Mesodermal cell (in vitro differentiated cells): ENCODE measurements around the gene SALL1.

ENCODE experiments used
- H3K27ac ChIP-seq: 2 replicates; pipeline ENCODE4 v1.7.0; 2013; ENCODE audit warnings: mild to moderate bottlenecking, low read depth, low read length, moderate library complexity; ENCODE audit not compliant: severe bottlenecking
- H3K36me3 ChIP-seq: 2 replicates; pipeline ENCODE4 v1.7.1; 2013; ENCODE audit warnings: mild to moderate bottlenecking, low read length, moderate library complexity; ENCODE audit not compliant: control insufficient read depth, insufficient read depth
- H3K4me1 ChIP-seq: one replicate; pipeline ENCODE4 v1.7.1; 2013; ENCODE audit warnings: mild to moderate bottlenecking, low read length; ENCODE audit not compliant: insufficient read depth, control insufficient read depth, poor library complexity, severe bottlenecking
- H3K4me3 ChIP-seq: 2 replicates; pipeline ENCODE4 v1.7.0; 2013; ENCODE audit warnings: low read length, control low read depth, mild to moderate bottlenecking; ENCODE audit not compliant: insufficient read depth, poor library complexity, severe bottlenecking; ENCODE audit errors: extremely low read depth
- H3K9me3 ChIP-seq: 2 replicates; pipeline ENCODE4 v1.7.1; 2013; ENCODE audit warnings: mild to moderate bottlenecking, low read length, moderate library complexity; ENCODE audit not compliant: control insufficient read depth
- WGBS, 2 experiments: methylation state at CpG; one replicate each; pipeline ENCODE4 v1.1.5; 2013; ENCODE audit warnings: missing lambda C conversion rate in 2 of 2; ENCODE audit not compliant: insufficient coverage in 2 of 2; 5-methylcytosine and 5-hydroxymethylcytosine counted together

The SALL1 gene

GRCh38 chr16:51125992-51126391 lies 25.1 kb downstream of the SALL1 start:
- Histone ChIP-seq H3K4me1 (peaks cover 7% of the 10 kb centered on the region), H3K4me3 (no peak overlapping the region), H3K36me3 (no peaks in the 10 kb centered on the region), H3K9me3 (no peaks in the 10 kb centered on the region), H3K27ac (no peak overlapping the region)
- WGBS, 2 experiments: 82 to 100% methylated on average over 1 to 2 of the region's 5 CpGs

GRCh38 chr16:51124896-51125295 lies 26.2 kb downstream of the SALL1 start:
- no peak overlapping the region for H3K4me3 ChIP-seq
- H3K36me3 ChIP-seq: no peaks in the 10 kb centered on the region
- H3K9me3 ChIP-seq: no peaks in the 10 kb centered on the region
- H3K27ac ChIP-seq: no peak overlapping the region
- peaks cover 7% of the 10 kb centered on the region for H3K4me1 ChIP-seq
- WGBS, 2 experiments: 95 to 100% methylated on average over 2 of the region's 3 CpGs

GRCh38 chr16:51121850-51122249 lies 29.2 kb downstream of the SALL1 start:
- Histone ChIP-seq H3K27ac (no peak overlapping the region), H3K36me3 (no peaks in the 10 kb centered on the region), H3K4me1 (no peaks in the 10 kb centered on the region), H3K9me3 (no peaks in the 10 kb centered on the region), H3K4me3 (no peak overlapping the region)
- 39 to 49% methylated on average over 4 to 7 of the region's 7 CpGs for WGBS, 2 experiments

- no peaks in the 10 kb centered on the region for H3K9me3 ChIP-seq
- no peaks in the 10 kb centered on the region for H3K36me3 ChIP-seq
- no peaks in the 10 kb centered on the region for H3K4me1 ChIP-seq
- H3K27ac ChIP-seq: no peak overlapping the region
- H3K4me3 ChIP-seq: no peak overlapping the region
- WGBS, 2 experiments: no CpG with 5 or more reads among the region's 3 CpGs
These were observed 30.2 kb downstream of the SALL1 start for GRCh38 chr16:51120730-51121347.

- no peaks in the 10 kb centered on the region for H3K36me3 ChIP-seq
- no peak overlapping the region for H3K27ac ChIP-seq
- H3K4me1 ChIP-seq: no peaks in the 10 kb centered on the region
- no peaks in the 10 kb centered on the region for H3K9me3 ChIP-seq
- H3K4me3 ChIP-seq: no peak overlapping the region
- WGBS, 2 experiments: 86 to 94% methylated on average over 2 of the region's 6 CpGs
These were observed 30.9 kb downstream of the SALL1 start for GRCh38 chr16:51119973-51120729.

- Histone ChIP-seq H3K36me3 (no peaks in the 10 kb centered on the region), H3K4me3 (no peak overlapping the region), H3K4me1 (no peaks in the 10 kb centered on the region), H3K27ac (no peak overlapping the region), H3K9me3 (no peaks in the 10 kb centered on the region)
- WGBS, 2 experiments: 78 to 89% methylated on average over 6 to 7 of the region's 8 CpGs
These were observed 31.5 kb downstream of the SALL1 start for GRCh38 chr16:51119556-51119955.

GRCh38 chr16:51116353-51116752 lies 34.7 kb downstream of the SALL1 start:
- H3K27ac ChIP-seq: no peak overlapping the region
- H3K4me3 ChIP-seq: no peak overlapping the region
- no peaks in the 10 kb centered on the region for H3K36me3 ChIP-seq
- WGBS, 2 experiments: 20 to 72% methylated on average over 1 to 4 of the region's 4 CpGs
- peaks cover 5% of the 10 kb centered on the region for H3K4me1 ChIP-seq
- H3K9me3 ChIP-seq: no peaks in the 10 kb centered on the region

- Histone ChIP-seq H3K27ac (no peak overlapping the region), H3K9me3 (no peaks in the 10 kb centered on the region), H3K4me3 (no peak overlapping the region), H3K36me3 (no peaks in the 10 kb centered on the region), H3K4me1 (peaks cover 5% of the 10 kb centered on the region)
- WGBS, 2 experiments: 37 to 68% methylated on average over 4 to 6 of the region's 9 CpGs
These were observed 36.7 kb downstream of the SALL1 start for GRCh38 chr16:51114382-51114781.

GRCh38 chr16:51113236-51114125 lies 37.6 kb downstream of the SALL1 start:
- H3K4me3 ChIP-seq: no peak overlapping the region
- H3K36me3 ChIP-seq: no peaks in the 10 kb centered on the region
- no peaks in the 10 kb centered on the region for H3K9me3 ChIP-seq
- WGBS, 2 experiments: 0 to 9% methylated on average over 12 to 28 of the region's 50 CpGs
- H3K27ac ChIP-seq: no peak overlapping the region
- peaks cover 5% of the 10 kb centered on the region for H3K4me1 ChIP-seq

- H3K4me1 ChIP-seq: peaks cover 5% of the 10 kb centered on the region
- H3K36me3 ChIP-seq: no peaks in the 10 kb centered on the region
- WGBS, 2 experiments: 83% methylated on average over 1 of the region's 3 CpGs; no CpG with 5 or more reads in 1 of the 2 experiments
- no peak overlapping the region for H3K4me3 ChIP-seq
- no peaks in the 10 kb centered on the region for H3K9me3 ChIP-seq
- no peak overlapping the region for H3K27ac ChIP-seq
These were observed 38.7 kb downstream of the SALL1 start for GRCh38 chr16:51112323-51112722.
